Vagina (tissue), 2 donors: ENCODE results near the gene ZBTB16. TPM values are rescaled to one million over a fixed set of nuclear protein-coding genes. Genes with fewer than 3 reads are reported as not detected.

Experiments used
- DNase-seq, 2 donors: peaks; one replicate each; pipeline ENCODE4 v3.0.0-alpha.2; 2017; ENCODE audit errors: extremely low spot score in 2 of 2
- H3K27ac ChIP-seq: fragments of 200-600 bp; sonication (generic); one replicate; pipeline ENCODE4 v1.5.1; 2019
- H3K27me3 ChIP-seq: fragments of 200-600 bp; sonication (generic); one replicate; pipeline ENCODE4 v1.5.1; 2019
- H3K36me3 ChIP-seq, 2 donors: fragments of 200-600 bp; sonication (generic); one replicate each; pipeline ENCODE4 v1.5.1; 2017 to 2019
- H3K4me1 ChIP-seq: fragments of 200-600 bp; sonication (generic); one replicate; pipeline ENCODE4 v1.5.1; 2019
- H3K4me3 ChIP-seq, 2 donors: fragments of 200-600 bp; sonication (generic); 1 replicate in 1 of 2; 2 replicates in 1 of 2; pipeline ENCODE4 v1.5.1; 2016 to 2019
- H3K9me3 ChIP-seq: fragments of 200-600 bp; sonication (generic); one replicate; pipeline ENCODE4 v1.5.1; 2019
- CTCF ChIP-seq, 3 experiments: fragments of 450-650 bp in 2 of 3; fragments of 200-600 bp in 1 of 3; sonication (generic) in 1 of 3; IDR thresholded peaks; one replicate each; pipeline ENCODE4 v1.5.1; 2017 to 2019; ENCODE audit warnings: antibody characterized with exemption in 3 of 3, mild to moderate bottlenecking in 2 of 3, moderate library complexity in 2 of 3
- POLR2A ChIP-seq, 2 donors: fragments of 450-650 bp; IDR thresholded peaks; one replicate each; pipeline ENCODE4 v1.6.1; 2017; ENCODE audit warnings: antibody characterized with exemption in 2 of 2, mild to moderate bottlenecking in 2 of 2, moderate library complexity in 2 of 2
- POLR2AphosphoS5 ChIP-seq, 2 donors: sonication (generic); formaldehyde crosslinking; IDR thresholded peaks; one replicate each; pipeline ENCODE4 v1.9.0; 2017; ENCODE audit warnings: antibody characterized with exemption in 2 of 2, mild to moderate bottlenecking in 2 of 2, low read depth in 1 of 2; ENCODE audit not compliant: insufficient read depth in 1 of 2
- intact Hi-C: fragments of 100-400 bp; cut with DNase I; formaldehyde crosslinking; loops from one replicate; pipeline ENCODE4 v1.15.1; 2023
- total RNA-seq: library from RNA; depleted of rRNA; stranded (reverse); fragments of >200 nt; gene quantifications from one replicate; pipeline ENCODE4 v1.2.3, GENCODE V29; 2016

Gene ZBTB16
- total RNA-seq, 1 donor from 2014 or later = 243 TPM

- Histone ChIP-seq H3K27me3 (no peaks in the 10 kb centered on the region), H3K27ac (peak overlapping the region; percentile 96), H3K4me3 (peak overlapping the region; percentile 81 to 97), H3K36me3 (peaks cover 0 to 11% of the 10 kb centered on the region in 2 donors), H3K4me1 (peaks cover 36% of the 10 kb centered on the region), H3K9me3 (no peaks in the 10 kb centered on the region)
- DNase-seq = no peak
- TF ChIP-seq POLR2AphosphoS5 (IDR thresholded peaks at IDR 0.05; ENCODE audit: insufficient read depth in 1 of 2, low read depth in 1 of 2) (no peak), POLR2A (IDR thresholded peaks at IDR 0.05) (no peak), CTCF (IDR thresholded peaks at IDR 0.05) (no peak)
- intact Hi-C loops = loop anchor here (2.0 kb wide), 1 partner anchor 202 kb away; no protein-coding TSS in a partner anchor
These were observed 637 bp upstream of the ZBTB16 start for GRCh38 chr11:114058871-114059277.

DNA sequence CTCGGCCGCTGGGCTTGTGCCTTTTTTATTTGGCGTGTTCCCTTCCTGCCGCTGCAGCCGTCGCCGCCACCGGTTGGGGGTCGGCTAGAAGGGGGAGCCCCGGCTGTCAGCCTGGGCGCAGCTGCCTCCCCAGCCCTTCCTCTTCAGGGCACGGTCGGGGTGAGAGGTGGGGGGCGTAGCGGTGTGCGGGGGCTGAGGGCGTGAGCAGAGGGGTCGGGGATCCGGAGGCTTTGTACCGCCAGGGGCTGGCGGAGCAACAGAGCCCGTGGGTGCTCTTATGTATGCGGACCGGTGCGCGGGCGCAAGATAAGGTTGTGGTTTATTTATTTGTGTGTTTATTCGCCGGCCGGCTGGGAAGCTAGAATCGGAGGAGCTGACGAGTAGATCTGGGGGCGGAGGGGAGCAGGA, 477 bp downstream of the ZBTB16 start:
- Histone ChIP-seq H3K4me1 (peaks cover 47% of the 10 kb centered on the region), H3K9me3 (no peaks in the 10 kb centered on the region), H3K36me3 (peaks cover 4 to 22% of the 10 kb centered on the region in 2 donors), H3K4me3 (peak overlapping the region; percentile 81 to 97), H3K27me3 (no peaks in the 10 kb centered on the region), H3K27ac (peak overlapping the region; percentile 96)
- intact Hi-C loops = loop anchor here (2.0 to 5.0 kb wide), 4 partner anchors 97 to 201 kb away; no protein-coding TSS in a partner anchor
- no peak for DNase-seq
- TF ChIP-seq CTCF (IDR thresholded peaks at IDR 0.05) (no peak), POLR2A (IDR thresholded peaks at IDR 0.05) (no peak), POLR2AphosphoS5 (IDR thresholded peaks at IDR 0.05; ENCODE audit: insufficient read depth in 1 of 2, low read depth in 1 of 2) (no peak)

DNA sequence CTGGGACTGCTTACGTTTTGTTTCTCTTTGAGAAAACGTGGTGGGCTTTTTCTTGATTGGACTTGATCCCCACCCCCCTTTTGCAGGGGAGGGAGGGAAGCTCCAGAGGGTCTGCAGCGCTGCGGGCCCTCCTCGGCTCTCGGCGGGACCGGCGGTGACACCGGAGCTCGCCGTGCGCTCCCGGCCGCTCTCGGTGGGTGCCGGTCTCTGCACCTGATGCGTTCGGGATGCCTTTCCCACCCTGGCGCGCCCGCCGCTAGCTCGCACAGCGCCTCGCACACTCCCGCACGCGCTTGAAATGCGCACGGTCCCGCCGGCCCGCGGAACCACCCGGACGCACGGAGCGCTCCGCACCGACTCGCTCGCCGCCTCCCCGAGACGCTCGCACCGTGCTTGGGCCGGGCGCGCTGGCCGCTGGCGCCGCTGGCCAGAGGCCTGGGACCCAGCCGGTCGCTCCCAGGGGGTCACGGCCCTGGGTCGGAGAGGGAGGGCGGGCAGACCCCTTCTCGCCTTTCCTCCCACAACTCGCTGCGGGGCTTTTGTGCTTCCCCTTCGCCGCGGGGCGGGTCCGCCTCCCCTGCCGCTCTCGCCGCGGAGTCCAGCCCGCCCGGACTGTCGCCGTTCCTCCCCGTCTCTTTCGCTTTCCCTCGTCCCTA, 1.0 kb downstream of the ZBTB16 start:
- peaks cover 53% of the 10 kb centered on the region for H3K4me1 ChIP-seq
- peaks cover 4 to 27% of the 10 kb centered on the region in 2 donors for H3K36me3 ChIP-seq
- no peaks in the 10 kb centered on the region for H3K9me3 ChIP-seq
- DNase-seq = no peak
- intact Hi-C loops = loop anchor here (2.0 to 5.0 kb wide), 3 partner anchors 96 to 192 kb away; no protein-coding TSS in a partner anchor
- peak overlapping the region; percentile 96 for H3K27ac ChIP-seq
- TF ChIP-seq CTCF (IDR thresholded peaks at IDR 0.05) = no peak
- peak in 1 of 2 donors; percentile 34 for TF ChIP-seq POLR2AphosphoS5 (IDR thresholded peaks at IDR 0.05; ENCODE audit: insufficient read depth in 1 of 2, low read depth in 1 of 2)
- H3K27me3 ChIP-seq = no peaks in the 10 kb centered on the region
- peak overlapping the region; percentile 81 to 97 for H3K4me3 ChIP-seq

- no peak for DNase-seq
- TF ChIP-seq CTCF (IDR thresholded peaks at IDR 0.05) (no peak), POLR2AphosphoS5 (IDR thresholded peaks at IDR 0.05; ENCODE audit: insufficient read depth in 1 of 2, low read depth in 1 of 2) (peak in 1 of 2 donors; percentile 64)
- Histone ChIP-seq H3K36me3 (peaks cover 4 to 34% of the 10 kb centered on the region in 2 donors), H3K27me3 (no peaks in the 10 kb centered on the region), H3K4me1 (peaks cover 59% of the 10 kb centered on the region), H3K27ac (peak overlapping the region; percentile 96), H3K4me3 (peak overlapping the region; percentile 81 to 97), H3K9me3 (no peaks in the 10 kb centered on the region)
- intact Hi-C loops = loop anchor here (2.0 to 5.0 kb wide), 3 partner anchors 96 to 191 kb away; no protein-coding TSS in a partner anchor
These were observed 1.7 kb downstream of the ZBTB16 start for GRCh38 chr11:114061048-114061680.
